H4 (cell line): ENCODE measurements around the gene PDE1A. TPM values are rescaled to one million over a fixed set of nuclear protein-coding genes. Genes with fewer than 3 reads are reported as not detected.

ENCODE experiments used
- DNase-seq: peaks from one replicate; pipeline ENCODE4 v3.0.0-alpha.2; 2015; ENCODE audit warnings: low spot score
- total RNA-seq: library from RNA; depleted of rRNA; stranded (reverse); fragments of >200 nt; shearing (Covaris generic); gene quantifications from 2 replicates; pipeline ENCODE4 v1.2.3, GENCODE V29; 2014

Gene PDE1A
- total RNA-seq, 1 experiment from 2014 or later = 1.2 TPM

DNA sequence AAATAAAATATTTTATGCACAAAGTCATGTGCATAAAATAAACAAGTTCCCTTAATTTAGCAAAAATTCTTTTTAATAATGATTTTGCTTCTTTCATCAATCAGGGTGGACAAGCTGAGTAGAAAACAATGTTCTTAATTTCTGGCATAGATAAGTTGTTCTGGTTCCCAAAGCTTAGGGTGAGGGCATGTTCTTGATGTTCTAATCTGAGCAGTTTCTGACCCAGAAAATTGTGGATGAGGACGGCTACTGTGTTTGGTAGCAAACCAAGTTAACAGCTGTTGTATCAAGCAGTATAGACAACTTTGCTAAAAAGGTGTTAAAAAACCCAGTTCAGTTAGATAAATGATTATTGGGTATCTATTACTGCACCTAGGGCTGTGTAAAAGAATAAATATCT lies 158.9 kb downstream of the PDE1A start:
- no peak for DNase-seq

DNA sequence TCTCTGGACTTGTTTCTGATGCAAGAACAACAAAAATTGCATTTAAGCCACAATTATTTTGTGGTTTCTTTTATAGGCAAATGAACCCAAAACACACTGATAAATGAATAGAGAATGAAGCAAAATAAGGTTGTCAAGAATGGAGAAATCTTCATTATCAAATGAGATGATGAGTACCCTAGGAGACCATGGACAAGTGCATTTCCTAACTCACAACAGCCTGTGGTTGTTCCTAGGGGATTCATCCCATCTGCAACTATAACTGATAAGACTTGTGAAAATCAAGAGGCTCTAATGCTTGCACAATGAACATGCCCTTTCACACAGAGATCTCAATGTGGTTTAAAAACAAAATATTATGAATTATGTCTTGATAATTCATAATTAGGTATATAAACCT lies 159.9 kb downstream of the PDE1A start:
- no peak for DNase-seq

DNA sequence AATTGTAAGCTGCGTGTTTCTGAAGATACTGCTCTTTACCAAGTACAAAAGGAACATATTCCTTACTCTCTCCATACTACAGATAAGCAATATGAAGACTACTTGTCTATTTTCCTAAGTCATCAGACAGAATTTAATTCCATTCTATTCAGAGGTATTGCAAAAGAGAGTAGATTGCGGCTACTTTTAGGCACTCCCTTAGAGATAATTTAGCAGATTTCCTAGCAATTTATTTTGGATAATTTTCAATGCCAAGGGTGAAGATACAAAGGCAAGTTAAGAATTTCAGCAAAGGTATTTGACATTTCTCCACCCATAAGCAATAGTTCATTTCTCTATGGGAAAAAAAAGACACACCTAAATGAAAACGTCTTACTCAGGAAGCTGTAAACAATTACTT lies 161.1 kb downstream of the PDE1A start:
- DNase-seq = no peak

DNA sequence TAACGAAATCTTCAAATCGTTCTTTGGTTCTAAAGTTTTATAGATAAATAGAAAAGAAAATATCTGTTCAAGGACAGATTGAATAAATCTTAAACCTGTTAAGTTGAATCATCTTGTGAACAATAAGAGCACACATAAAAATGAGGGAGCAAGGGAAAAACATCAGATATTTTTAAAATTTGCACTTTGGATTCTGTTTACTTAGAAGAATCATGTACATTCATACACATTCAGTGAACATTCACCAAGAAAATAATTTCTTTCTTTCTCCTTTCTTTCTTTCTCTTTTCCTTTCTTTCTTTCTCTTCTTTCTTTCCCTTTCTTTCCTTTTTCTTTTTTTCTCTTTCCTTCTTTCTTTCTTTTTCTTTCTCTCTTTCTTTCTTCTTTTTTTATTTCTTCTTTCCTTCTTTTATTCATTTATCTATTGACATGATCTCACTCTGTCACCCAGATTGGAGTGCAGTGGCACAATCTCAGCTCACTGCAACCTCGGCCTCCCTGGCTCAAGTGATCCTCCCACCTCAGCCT lies 164.9 kb downstream of the PDE1A start:
- DNase-seq = no peak

GRCh38 chr2:182259629-182260150 lies 167.1 kb downstream of the PDE1A start:
- DNase-seq = no peak

- no peak for DNase-seq
Measured at GRCh38 chr2:182252534-182252933, 174.3 kb downstream of the PDE1A start.

DNA sequence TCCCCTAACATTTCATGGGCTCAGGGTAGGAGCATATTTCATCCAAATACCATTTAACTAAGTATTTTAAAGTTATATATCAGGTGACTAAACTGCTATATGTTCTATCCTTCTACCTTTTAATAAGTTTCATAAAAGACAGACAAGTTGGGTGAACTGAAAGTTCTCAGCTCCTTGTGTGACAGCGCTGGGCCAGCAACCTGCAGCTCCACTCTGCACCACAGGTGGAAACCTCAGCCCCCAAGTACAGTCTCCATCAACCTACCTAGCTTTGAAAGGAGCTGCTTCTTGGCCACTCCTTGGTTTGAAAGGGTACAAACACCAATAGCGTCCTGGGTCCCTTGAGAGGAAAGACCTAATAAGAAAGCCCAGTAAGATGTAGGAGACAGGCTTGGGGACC lies 177.9 kb downstream of the PDE1A start:
- no peak for DNase-seq

GRCh38 chr2:182248362-182248761 lies 178.5 kb downstream of the PDE1A start:
- DNase-seq = no peak

DNA sequence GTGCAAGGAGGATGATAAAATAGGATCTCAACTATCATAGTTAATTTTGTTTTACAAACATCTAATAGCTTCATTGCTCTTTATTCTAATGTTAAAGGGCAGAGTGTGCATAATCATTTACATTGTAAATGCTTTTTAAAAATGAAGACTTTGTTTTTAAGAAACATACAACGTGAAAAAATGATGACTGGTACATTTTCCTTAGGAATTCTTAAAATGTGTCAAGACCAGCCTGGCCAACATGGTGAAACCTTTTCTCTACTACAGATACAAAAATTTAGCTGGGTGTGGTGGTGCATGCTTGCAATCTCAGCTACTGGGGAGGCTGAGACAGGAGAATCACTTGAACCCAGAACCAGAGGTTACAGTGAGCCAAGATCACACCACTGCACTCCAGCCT lies 179.0 kb downstream of the PDE1A start:
- DNase-seq = no peak

DNA sequence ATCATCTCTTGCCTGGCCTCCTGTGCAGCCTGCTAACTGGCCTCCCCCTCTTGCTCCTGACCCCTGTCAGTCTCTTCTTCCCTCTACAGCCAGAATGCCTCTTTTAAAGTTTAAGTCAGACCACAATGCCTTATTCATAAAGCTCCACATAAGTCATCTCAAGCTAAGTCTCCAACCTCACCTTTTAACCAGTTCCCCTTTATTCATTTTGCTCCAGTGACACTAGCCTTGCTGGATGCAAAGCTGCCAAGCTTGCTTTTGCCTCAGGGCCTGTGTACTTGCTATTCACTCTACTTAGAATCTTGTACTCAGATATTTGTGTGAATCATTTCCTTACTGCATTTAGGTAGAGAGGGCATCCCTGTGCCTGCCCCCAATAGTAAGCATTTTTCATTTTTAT lies 180.9 kb downstream of the PDE1A start:
- no peak for DNase-seq

DNA sequence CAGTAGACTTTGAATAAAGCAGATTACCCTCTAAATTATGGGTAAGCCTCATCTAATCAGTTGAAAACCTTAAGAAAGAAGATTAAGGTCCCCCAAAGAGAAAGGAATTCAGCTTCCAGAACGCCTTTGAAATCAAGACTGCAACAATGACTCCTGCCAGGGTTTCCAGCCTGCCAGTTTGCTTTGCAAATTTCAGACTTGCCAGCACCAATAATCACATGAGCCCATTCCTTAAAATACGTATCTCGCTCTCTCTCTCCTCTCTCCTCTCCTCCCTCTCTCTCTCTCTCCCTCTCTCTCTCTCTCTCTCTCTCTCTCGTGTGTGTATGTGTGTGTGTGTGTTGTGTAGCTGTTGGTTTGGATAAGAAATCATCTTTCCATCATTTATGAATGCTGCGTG lies 184.2 kb downstream of the PDE1A start:
- no peak for DNase-seq

GRCh38 chr2:182241936-182242335 lies 184.9 kb downstream of the PDE1A start:
- no peak for DNase-seq

DNA sequence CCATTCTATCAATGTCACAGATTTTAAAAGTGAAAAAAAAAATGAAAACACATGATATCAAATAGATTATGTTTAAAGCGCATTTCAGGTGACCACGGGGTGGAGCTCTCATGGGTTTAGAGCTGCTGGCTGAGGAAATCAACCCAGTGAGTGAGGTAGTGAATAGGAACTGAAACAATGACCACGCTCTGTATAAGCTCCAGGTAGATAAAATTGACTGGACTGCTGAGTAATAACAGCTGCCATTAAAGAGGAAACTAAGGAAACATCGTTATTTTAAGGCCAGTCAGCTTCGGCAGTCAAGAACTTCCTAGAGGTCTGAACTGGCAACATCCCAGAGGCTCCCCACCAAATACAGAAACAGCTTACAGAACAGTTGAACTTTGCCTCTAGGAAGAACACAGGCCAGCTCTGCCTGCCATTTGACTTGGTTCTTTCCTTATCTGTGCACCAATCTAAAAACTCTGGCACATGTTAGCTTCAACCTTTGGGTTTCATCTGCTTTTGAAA lies 185.9 kb downstream of the PDE1A start:
- peak; percentile 48 for DNase-seq

GRCh38 chr2:182230561-182230960 lies 196.3 kb downstream of the PDE1A start:
- no peak for DNase-seq

DNA sequence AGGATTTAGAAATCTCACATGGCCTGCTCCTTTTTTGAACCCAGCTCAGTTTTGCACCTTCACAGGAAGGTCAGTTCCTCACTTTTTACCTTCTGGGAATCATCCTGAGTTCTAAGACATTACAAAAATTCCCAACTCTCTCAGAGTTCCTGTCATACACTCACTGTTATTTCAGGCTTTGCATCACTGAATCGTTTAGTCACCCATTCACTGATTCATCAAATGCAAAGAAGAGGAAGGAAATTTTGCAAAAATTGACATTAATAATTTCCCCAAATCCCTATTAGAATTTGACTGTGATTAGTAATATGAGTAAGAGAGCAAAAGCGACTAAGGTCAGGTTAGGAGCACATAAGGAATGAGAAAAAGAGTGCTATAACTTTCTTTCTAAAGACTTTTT lies 197.5 kb downstream of the PDE1A start:
- no peak for DNase-seq

DNA sequence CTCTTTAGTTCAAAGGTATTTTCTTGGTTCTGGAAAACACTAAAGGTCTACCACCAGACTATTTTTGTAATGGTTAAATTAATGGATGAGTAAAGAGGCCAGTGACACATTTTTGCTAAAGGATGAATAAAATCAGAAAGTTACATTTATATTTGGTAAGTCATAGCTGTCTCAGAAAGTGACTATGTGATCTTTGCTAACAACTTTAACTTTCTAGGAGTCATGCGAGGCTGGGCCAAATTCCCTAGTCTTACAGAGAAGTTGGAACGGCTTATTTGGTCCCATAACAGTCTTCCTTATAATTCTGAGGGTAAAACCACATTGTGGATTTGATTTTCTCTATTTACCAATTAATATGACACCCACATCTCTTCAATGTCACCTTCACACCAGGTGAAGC lies 198.1 kb downstream of the PDE1A start:
- DNase-seq = no peak

- DNase-seq = no peak
Measured at GRCh38 chr2:182228073-182228473, 198.8 kb downstream of the PDE1A start.

DNA sequence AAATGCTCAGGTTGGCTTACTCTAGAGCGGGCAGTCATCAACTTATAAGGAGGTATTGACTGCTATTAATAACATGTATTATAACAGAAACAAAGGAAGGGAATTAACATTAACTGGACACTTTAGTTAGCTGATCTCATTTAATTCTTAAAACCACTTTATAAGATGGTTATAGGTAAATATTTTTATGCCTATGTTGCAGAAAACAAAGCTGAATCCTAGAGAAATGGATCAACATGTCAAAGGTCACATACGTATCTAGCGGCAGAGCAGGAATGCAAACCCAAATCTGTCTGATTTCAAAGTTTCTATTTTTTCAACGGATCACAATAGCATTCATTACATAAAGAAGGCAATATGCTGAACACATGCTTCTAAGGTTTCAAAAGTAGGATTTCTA lies 200.0 kb downstream of the PDE1A start:
- no peak for DNase-seq

DNA sequence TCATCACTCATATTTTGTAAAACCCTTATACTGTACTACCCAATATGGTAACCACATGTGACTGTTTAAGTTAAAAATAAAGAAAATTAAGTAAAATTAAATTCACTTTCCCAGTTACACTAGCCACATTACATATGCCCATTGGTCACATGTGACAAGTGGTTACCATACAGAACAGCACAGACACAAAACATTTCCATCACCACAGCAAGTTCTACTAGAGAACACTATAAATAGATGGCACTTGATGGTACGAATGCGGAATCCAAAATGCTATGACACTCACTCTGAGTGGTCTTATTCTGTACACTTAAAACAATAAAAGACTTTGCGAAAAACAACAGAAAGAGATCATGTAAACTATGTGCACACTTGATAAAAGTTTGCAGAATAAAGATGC lies 202.2 kb downstream of the PDE1A start:
- DNase-seq = no peak

DNA sequence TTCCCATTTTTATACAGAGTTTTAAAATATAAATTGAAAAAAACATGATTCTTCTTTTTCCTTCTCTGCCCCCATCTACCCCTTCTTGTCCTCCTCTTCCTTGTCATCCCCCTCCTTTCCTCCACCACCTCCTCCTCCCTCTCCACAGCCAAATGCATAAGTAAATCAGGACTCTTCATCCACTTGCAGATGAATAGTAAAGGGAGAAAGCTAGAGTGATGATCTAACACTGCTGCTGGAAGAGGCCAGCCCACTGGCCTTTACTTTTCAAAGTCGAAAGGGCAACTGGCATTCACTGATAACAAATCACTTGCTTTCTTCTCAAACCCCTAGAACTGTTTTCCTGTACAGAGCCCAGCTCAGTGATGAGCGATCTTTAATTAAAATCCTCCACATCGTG lies 205.8 kb downstream of the PDE1A start:
- DNase-seq = no peak

DNA sequence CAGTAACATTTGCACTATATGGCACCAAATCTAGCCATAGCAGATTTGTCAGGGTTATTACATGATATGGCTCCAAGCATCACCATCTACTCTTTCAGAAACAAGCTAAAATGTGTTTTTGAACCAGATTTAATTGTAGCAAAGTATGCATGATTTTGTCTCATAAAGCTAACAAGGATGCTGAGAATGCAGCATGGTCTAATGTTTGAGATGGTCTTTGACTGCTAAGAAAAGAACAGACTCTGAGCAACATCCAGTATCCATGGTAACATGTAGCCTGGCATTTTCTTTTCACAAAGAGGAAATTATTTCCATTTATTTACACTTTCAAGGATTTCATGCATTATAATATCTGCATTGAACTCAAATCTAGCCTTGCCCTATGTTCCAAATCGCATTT lies 206.5 kb downstream of the PDE1A start:
- DNase-seq = no peak

DNA sequence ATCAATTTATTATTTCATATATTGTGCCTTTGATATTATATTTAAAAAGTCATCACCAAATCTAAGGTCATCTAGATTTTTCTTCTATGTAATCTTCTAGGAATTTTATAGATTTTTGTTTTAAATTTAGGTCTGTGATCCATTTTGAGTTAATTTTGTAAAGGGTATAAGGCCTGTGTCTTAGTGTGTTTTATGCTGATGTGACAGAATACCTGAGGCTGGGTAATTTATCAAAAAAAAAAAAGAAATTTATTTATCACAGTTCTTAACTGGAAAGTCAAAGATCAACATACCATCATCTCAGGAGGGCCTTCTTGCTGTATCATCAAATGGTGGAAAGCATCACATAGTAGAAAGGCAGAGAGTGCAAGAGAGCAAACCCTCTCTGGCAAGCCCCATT lies 216.2 kb downstream of the PDE1A start:
- no peak for DNase-seq

- no peak for DNase-seq
Measured at GRCh38 chr2:182208421-182208820, 218.4 kb downstream of the PDE1A start.

DNA sequence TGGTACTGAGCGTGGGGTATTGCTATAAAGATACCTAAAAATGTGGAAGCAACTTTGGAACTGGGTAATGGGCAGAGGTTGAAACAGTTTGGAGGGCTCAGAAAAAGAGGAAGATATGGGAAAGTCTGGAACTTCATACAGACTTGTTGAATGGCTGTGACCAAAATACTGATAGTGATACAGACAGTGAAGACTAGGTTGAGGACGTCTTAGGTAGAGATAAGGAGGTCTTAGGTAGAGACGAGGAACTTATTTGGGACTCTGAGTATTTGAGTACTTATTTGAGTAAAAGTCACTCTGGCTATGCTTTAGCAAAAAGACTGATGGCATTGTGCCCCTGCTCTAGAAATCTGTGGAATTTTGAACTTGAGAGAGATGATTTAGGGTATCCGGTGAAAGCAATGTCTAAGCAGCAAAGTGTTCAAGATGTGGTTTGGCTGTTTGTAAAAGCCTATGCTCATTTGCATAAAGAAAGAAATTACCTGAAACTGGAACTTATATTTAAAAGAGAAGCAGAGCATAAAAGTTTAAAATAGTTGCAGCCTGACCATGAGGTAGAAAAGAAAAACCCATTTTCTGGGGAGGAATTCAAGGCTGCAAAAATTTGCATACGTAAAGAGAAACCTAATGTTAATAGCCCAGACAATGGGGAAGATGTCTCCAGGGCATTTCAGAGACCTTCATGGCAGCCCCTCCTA lies 219.6 kb downstream of the PDE1A start:
- no peak for DNase-seq
